ENCODE measurements around the gene AKR1A1. TPM values are rescaled to one million over a fixed set of nuclear protein-coding genes. Genes with fewer than 3 reads are reported as not detected.

Gene AKR1A1
- total RNA-seq, 6 experiments from 2014 or later: 105 to 125 (median 119) TPM

DNA sequence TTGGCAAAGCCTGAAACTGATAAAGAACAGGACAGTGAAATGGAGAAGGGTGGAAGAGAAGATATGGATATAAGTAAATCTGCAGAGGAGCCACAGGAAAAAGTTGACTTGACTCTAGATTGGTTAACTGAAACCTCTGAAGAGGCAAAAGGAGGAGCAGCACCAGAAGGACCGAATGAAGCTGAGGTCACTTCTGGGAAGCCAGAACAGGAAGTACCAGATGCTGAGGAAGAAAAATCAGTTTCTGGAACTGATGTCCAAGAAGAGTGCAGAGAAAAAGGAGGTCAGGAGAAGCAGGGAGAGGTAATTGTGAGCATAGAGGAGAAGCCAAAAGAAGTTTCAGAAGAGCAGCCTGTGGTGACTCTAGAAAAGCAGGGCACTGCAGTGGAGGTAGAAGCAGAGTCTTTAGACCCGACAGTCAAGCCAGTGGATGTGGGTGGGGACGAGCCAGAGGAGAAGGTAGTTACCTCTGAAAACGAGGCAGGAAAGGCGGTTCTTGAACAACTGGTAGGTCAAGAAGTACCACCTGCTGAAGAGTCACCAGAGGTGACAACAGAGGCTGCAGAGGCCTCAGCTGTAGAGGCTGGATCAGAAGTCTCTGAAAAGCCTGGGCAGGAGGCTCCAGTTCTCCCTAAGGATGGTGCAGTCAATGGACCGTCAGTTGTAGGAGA lies 56.9 kb downstream of the AKR1A1 start:
- Mint-ChIP-seq H3K4me1 (ENCODE audit: low read depth) (peaks cover 18% of the 10 kb centered on the region), H3K9me3 (no peaks in the 10 kb centered on the region), H3K27ac (peak overlapping the region; percentile 34), H3K27me3 (ENCODE audit: insufficient read depth) (no peaks in the 10 kb centered on the region; the same call in 1 of the 2 replicates), H3K4me3 (no peak overlapping the region), H3K36me3 (ENCODE audit: low read depth) (peaks cover 29% of the 10 kb centered on the region; the same call in 1 of the 2 replicates)
- no peak for DNase-seq
- TF ChIP-seq CTCF (IDR thresholded peaks at IDR 0.05): no peak

GRCh38 chr1:45608175-45609156 lies 57.8 kb downstream of the AKR1A1 start:
- no peak for DNase-seq
- no peaks in the 10 kb centered on the region for H3K9me3 Mint-ChIP-seq
- H3K4me3 Mint-ChIP-seq: no peak overlapping the region
- TF ChIP-seq CTCF (IDR thresholded peaks at IDR 0.05): no peak
- no peaks in the 10 kb centered on the region; the same call in 1 of the 2 replicates for H3K27me3 Mint-ChIP-seq (ENCODE audit: insufficient read depth)
- H3K4me1 Mint-ChIP-seq (ENCODE audit: low read depth): peaks cover 16% of the 10 kb centered on the region
- H3K27ac Mint-ChIP-seq: peak overlapping the region; percentile 1; the same call in 1 of the 2 replicates
- peaks cover 29% of the 10 kb centered on the region for H3K36me3 Mint-ChIP-seq (ENCODE audit: low read depth)

DNA sequence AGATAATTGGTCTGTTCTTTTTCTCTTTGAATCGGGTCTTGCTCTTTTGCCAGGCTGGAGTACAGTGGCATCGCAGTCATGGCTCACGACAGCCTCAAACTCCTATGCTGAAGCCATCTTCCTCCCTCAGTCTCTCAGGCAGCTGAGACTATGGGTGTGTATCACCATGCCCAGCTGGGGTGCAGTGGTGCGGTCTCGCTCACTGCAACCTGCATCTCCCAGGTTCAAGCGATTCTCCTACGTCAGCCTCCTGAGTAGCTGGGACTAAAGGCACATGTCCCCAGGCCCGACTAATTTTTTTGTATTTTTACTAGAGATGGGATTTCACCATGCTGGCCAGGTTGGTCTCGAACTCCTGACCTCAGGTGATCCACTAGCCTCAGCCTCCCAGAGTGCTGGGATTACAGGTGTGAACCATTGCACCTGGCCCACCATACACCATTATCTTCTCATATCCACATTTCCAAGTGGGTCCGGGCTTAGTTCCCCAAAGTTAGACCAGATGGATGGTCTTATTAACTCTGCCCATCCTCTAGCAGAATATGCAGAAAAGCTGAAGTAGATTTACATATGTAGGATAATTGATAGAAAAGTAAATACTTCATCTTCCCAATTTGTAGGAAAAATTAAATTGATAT lies 60.1 kb downstream of the AKR1A1 start:
- H3K9me3 Mint-ChIP-seq: no peaks in the 10 kb centered on the region
- H3K4me3 Mint-ChIP-seq: no peak overlapping the region
- H3K36me3 Mint-ChIP-seq (ENCODE audit: low read depth): peaks cover 30% of the 10 kb centered on the region
- no peaks in the 10 kb centered on the region; the same call in 1 of the 2 replicates for H3K27me3 Mint-ChIP-seq (ENCODE audit: insufficient read depth)
- no peak overlapping the region for H3K27ac Mint-ChIP-seq
- no peak for TF ChIP-seq CTCF (IDR thresholded peaks at IDR 0.05)
- peaks cover 16% of the 10 kb centered on the region for H3K4me1 Mint-ChIP-seq (ENCODE audit: low read depth)
- DNase-seq: no peak

- Mint-ChIP-seq H3K27me3 (ENCODE audit: insufficient read depth) (no peaks in the 10 kb centered on the region; the same call in 1 of the 2 replicates), H3K4me1 (ENCODE audit: low read depth) (peaks cover 17% of the 10 kb centered on the region), H3K4me3 (no peak overlapping the region), H3K27ac (no peak overlapping the region), H3K36me3 (ENCODE audit: low read depth) (peaks cover 29% of the 10 kb centered on the region), H3K9me3 (no peaks in the 10 kb centered on the region)
- no peak for DNase-seq
- TF ChIP-seq CTCF (IDR thresholded peaks at IDR 0.05): no peak
Measured at GRCh38 chr1:45612941-45613579, 62.4 kb downstream of the AKR1A1 start.

GRCh38 chr1:45615885-45616284 lies 65.3 kb downstream of the AKR1A1 start:
- no peak for TF ChIP-seq CTCF (IDR thresholded peaks at IDR 0.05)
- Mint-ChIP-seq H3K36me3 (ENCODE audit: low read depth) (peaks cover 20% of the 10 kb centered on the region), H3K9me3 (no peaks in the 10 kb centered on the region), H3K27ac (no peak overlapping the region), H3K4me1 (ENCODE audit: low read depth) (peaks cover 17% of the 10 kb centered on the region), H3K27me3 (ENCODE audit: insufficient read depth) (no peaks in the 10 kb centered on the region; the same call in 1 of the 2 replicates), H3K4me3 (no peak overlapping the region)
- no peak for DNase-seq

Data from HFFc6 (cell line).